ENCODE results near the gene FMNL2.

The FMNL2 gene

DNA sequence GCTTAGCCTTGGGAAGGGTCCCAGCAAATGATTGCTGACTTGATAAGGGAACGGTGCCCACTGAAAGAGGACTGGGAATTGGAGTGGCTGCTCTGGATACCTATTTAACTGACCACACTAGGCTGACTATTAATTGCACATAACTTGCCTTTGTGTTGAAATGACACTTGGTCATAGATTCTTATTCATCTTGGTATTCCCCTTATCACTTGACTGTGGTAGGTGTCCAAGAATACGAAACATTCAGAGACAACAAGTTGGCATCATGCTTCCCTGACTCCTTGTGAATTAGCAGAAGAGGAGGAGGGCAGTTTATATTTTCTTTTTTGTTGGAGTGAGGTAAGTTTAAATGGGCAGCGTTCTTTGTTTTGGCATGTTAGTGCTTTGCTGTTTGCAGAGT, 13.4 kb downstream of the FMNL2 start:
- no peak overlapping the region for H3K4me3 ChIP-seq (ENCODE audit: control insufficient read depth, low read depth, low read length)
- TF ChIP-seq, protein P1, sequence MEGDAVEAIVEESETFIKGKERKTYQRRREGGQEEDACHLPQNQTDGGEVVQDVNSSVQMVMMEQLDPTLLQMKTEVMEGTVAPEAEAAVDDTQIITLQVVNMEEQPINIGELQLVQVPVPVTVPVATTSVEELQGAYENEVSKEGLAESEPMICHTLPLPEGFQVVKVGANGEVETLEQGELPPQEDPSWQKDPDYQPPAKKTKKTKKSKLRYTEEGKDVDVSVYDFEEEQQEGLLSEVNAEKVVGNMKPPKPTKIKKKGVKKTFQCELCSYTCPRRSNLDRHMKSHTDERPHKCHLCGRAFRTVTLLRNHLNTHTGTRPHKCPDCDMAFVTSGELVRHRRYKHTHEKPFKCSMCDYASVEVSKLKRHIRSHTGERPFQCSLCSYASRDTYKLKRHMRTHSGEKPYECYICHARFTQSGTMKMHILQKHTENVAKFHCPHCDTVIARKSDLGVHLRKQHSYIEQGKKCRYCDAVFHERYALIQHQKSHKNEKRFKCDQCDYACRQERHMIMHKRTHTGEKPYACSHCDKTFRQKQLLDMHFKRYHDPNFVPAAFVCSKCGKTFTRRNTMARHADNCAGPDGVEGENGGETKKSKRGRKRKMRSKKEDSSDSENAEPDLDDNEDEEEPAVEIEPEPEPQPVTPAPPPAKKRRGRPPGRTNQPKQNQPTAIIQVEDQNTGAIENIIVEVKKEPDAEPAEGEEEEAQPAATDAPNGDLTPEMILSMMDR (conservative IDR thresholded peaks at IDR 0.05; ENCODE audit: control insufficient read depth, insufficient read depth, low read depth, low read length) = no peak
- peak; percentile 24 for DNase-seq (ENCODE audit: low read depth)

DNA sequence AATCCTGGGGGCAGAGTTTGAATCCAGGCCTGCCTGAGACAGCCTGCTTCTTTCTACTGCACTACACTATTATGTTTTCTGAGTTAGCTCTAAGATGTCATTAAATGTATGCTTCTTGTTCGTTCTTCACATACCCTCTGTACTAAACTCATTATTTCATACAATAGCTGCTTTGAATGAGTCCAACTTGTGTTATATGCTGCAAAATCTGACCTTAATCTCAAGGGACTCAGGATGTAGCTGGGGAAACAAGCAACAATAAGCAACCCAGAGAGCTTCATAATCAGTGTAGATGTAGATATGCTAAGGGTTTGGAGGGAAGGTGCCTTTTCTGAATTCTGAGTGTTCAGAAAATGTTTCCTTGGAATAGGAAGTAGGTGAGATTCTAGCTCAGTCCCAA, 14.4 kb downstream of the FMNL2 start:
- DNase-seq (ENCODE audit: low read depth) = no peak

DNA sequence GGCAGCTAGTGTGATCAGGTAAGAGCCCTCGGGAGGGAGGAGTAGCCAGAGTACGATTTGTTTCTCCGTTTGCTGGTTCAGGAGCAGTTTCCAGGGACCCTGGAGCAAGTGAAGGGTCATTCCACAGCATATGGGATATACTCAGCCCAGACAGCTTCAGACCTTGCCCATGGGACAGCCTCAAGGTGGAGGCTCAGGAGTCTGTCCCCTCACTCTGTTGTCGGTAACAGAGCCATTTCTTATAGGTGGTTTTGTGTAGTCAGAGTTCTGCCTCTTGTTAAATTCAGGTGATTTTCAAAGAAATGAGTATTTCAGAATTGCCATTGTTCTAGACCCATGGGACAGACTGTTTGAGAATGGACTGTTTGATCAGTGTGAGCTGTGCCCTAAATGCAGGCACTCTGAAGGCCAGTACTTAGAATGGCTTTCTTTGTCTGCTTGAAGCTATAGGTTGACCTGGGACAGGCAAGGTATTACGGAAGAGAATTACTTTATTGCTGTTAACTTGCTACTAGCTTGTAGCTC, 15.2 kb downstream of the FMNL2 start:
- no peak for DNase-seq (ENCODE audit: low read depth)
- H3K4me3 ChIP-seq (ENCODE audit: control insufficient read depth, low read depth, low read length) = no peak overlapping the region
- TF ChIP-seq, protein P1 (conservative IDR thresholded peaks at IDR 0.05; ENCODE audit: control insufficient read depth, insufficient read depth, low read depth, low read length) = no peak

More for the DNA sequence above, 14.4 kb downstream of the FMNL2 start:
- TF ChIP-seq, protein P1 (conservative IDR thresholded peaks at IDR 0.05; ENCODE audit: control insufficient read depth, insufficient read depth, low read depth, low read length) = no peak
- H3K4me3 ChIP-seq (ENCODE audit: control insufficient read depth, low read depth, low read length) = no peak overlapping the region

DNA sequence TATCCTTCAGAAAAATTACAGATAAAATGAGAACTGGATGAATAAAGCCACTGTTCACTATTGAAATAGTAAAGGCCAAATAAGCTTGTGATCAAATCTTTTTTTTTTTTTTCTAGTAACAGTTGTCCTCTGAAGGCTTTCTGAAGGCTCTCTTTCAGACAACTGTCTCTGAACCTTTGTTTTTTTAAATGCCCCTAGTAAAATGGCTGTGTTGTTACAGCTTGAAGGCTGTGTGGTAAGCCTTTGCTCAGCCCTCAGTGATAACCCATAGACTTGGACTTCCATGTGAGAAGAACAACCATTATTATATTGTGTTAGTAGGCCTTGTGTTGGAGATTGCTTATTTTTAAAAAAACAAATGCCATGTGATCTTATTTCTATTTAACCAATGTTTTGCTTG, 17.6 kb downstream of the FMNL2 start:
- no peak for DNase-seq (ENCODE audit: low read depth)
- H3K4me3 ChIP-seq (ENCODE audit: control insufficient read depth, low read depth, low read length) = no peak overlapping the region
- TF ChIP-seq, protein P1 (conservative IDR thresholded peaks at IDR 0.05; ENCODE audit: control insufficient read depth, insufficient read depth, low read depth, low read length) = no peak

DNA sequence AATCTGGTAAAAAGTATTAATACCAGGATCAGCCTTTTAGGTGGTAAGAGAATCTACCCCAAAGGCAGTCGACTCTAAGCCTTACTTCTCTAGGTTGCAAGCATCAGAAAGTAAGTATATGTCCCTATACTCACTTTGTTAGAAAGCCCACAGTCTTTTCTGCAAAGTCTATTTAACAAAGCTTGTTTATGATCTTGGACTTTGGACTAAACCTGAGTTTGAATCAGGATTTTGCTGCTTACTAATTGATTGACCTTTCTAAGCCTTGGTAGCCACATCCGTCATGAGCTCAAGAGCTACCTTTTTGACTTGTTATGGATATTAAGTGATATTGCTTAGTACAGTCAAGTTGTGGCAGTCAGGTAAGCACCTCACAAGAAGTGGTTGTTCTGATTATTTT, 18.4 kb downstream of the FMNL2 start:
- TF ChIP-seq, protein P1 (conservative IDR thresholded peaks at IDR 0.05; ENCODE audit: control insufficient read depth, insufficient read depth, low read depth, low read length) = no peak
- no peak for DNase-seq (ENCODE audit: low read depth)
- no peak overlapping the region for H3K4me3 ChIP-seq (ENCODE audit: control insufficient read depth, low read depth, low read length)

DNA sequence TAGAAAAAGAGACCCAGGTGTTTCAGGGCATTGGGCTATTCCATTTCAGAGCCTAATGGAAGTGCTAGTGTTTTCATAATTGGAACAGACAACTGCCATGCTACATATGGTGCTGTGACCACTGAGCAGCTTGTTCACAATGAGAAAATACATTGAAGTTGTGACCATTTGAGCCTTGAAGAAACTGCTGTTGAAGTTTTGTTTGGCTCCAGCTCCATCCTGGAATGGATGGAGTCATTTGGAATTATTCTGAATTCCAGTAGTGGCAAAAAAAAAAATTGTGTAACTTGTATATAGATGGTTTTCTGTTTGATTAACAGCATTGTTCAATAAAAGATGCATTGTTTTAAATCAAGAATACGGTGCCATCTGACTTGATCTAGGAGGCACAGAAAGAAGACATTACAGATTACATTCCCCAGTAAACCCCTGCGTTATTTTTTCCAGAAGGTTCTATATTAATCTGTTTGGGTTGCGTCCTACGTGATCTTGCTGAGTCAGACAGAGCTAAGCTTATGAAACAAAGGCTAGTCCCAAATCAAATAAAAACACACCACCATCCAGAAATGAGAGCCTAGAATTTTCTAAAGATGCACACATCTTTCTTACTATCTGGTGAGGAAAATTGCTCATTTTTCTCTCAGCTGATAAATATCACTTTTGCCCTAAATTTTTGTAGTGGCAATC, 19.2 kb downstream of the FMNL2 start:
- TF ChIP-seq, protein P1 (conservative IDR thresholded peaks at IDR 0.05; ENCODE audit: control insufficient read depth, insufficient read depth, low read depth, low read length) = no peak
- peak; percentile 62 for DNase-seq (ENCODE audit: low read depth)
- H3K4me3 ChIP-seq (ENCODE audit: control insufficient read depth, low read depth, low read length) = no peak overlapping the region

Measured in fibroblast of mammary gland (primary cell).